ENCODE data around the gene MAD1L1.

DNA sequence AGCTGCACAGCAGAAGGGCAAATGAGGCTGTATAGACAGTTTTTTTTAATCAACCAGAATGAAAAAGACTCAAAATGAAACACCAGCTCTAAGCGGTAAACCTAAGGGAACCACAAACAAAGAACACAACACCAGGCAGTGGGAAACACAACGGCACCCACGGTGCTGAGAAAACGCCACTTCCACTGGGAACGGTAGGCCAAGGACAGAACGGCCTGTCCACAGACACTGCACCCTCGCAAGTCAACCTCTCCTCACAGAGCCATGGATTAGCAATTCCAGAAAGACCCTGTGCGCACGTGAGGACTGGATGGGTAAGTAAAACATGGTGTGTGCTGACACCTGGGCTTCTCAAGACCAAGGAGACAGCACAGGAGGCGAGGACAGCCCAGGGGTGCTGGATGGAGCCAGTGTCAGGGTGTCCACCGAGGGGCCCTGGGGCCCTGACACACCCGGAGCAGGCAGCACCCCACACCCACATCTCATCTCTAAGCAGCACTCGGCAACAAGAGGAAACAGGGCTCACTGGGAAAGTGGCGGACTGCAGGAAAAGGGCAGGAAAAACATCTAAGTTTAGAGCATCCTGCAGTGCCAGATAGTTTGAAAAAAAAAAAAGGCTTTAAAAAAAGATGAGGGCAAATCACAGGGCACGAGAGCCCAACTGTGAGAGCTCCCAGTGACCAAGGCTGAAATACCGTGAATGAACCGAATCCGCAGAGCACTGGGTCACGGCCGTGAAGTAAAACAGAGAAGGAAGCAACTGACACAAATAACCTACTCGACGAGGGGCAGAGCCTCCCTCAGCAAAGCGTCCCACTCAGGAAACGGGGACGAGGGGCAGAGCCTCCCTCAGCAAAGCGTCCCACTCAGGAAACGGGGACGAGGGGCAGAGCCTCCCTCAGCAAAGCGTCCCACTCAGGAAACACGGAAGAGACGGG lies 120.2 kb downstream of the MAD1L1 start:
- TF ChIP-seq POLR2AphosphoS5 (IDR thresholded peaks at IDR 0.05; ENCODE audit: insufficient read depth, low read depth, low read length) = no peak
- TF ChIP-seq, protein P1, sequence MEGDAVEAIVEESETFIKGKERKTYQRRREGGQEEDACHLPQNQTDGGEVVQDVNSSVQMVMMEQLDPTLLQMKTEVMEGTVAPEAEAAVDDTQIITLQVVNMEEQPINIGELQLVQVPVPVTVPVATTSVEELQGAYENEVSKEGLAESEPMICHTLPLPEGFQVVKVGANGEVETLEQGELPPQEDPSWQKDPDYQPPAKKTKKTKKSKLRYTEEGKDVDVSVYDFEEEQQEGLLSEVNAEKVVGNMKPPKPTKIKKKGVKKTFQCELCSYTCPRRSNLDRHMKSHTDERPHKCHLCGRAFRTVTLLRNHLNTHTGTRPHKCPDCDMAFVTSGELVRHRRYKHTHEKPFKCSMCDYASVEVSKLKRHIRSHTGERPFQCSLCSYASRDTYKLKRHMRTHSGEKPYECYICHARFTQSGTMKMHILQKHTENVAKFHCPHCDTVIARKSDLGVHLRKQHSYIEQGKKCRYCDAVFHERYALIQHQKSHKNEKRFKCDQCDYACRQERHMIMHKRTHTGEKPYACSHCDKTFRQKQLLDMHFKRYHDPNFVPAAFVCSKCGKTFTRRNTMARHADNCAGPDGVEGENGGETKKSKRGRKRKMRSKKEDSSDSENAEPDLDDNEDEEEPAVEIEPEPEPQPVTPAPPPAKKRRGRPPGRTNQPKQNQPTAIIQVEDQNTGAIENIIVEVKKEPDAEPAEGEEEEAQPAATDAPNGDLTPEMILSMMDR (IDR thresholded peaks at IDR 0.05; ENCODE audit: extremely low read depth in 1 of 2, insufficient read depth in 1 of 2, low read depth in 1 of 2, low read length in 2 of 2) = no peak
- no peak for TF ChIP-seq POLR2A (IDR thresholded peaks at IDR 0.05; ENCODE audit: low read depth, low read length)
- TF ChIP-seq, protein P2, sequence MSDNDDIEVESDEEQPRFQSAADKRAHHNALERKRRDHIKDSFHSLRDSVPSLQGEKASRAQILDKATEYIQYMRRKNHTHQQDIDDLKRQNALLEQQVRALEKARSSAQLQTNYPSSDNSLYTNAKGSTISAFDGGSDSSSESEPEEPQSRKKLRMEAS (IDR thresholded peaks at IDR 0.05; ENCODE audit: insufficient read depth, insufficient read length) = no peak
- no peak for TF ChIP-seq EZH2 (IDR thresholded peaks at IDR 0.05; ENCODE audit: borderline replicate concordance, low read depth, low read length, severe bottlenecking)
- no peak for TF ChIP-seq MYC (IDR thresholded peaks at IDR 0.05; ENCODE audit: low read depth, low read length)
- no peak for TF ChIP-seq JUN (IDR thresholded peaks at IDR 0.05; ENCODE audit: borderline replicate concordance, insufficient read depth, insufficient read length, low read depth)
- TF ChIP-seq FOS (IDR thresholded peaks at IDR 0.05; ENCODE audit: borderline replicate concordance, insufficient read depth, low read length) = no peak
- TF ChIP-seq GATA2 (IDR thresholded peaks at IDR 0.05; ENCODE audit: insufficient read depth, insufficient read length, low read depth, low read length) = no peak
